NCI-H526 (cell line): ENCODE results near the gene TCF19.

Experiments used
- DNase-seq, 2 experiments: peaks; one replicate each; lab custom pipeline; 2025; lab: John Stamatoyannopoulos, UW

The TCF19 gene

GRCh38 chr6:31158140-31158862, at the start of gene TCF19:
Gene TCF19, plus strand, starts transcription at chr6:31158589. Its CDS starts 881 bp downstream, at chr6:31159470.
- peak; percentile 97 to 99 for DNase-seq

GRCh38 chr6:31110825-31111582, 47.4 kb upstream of the TCF19 start:
- no peak for DNase-seq

- DNase-seq, result no peak
Measured at GRCh38 chr6:31111712-31112111, 46.7 kb upstream of the TCF19 start.

- no peak for DNase-seq
Measured at GRCh38 chr6:31112478-31112877, 45.9 kb upstream of the TCF19 start, which contains the start of gene C6orf15. Gene C6orf15, minus strand, starts transcription at chr6:31112575. Its CDS starts 20 bp downstream, at chr6:31112555.

- DNase-seq, result no peak
Measured at GRCh38 chr6:31113861-31114540, 44.4 kb upstream of the TCF19 start.

GRCh38 chr6:31114541-31114878, 43.9 kb upstream of the TCF19 start, which contains the start of gene PSORS1C1:
Gene PSORS1C1, plus strand, starts transcription at chr6:31114800. Its CDS starts 14,833 bp downstream, at chr6:31129633.
- DNase-seq, result no peak

- no peak for DNase-seq
Measured at GRCh38 chr6:31114970-31115849, 43.2 kb upstream of the TCF19 start.

GRCh38 chr6:31115941-31116560, 42.3 kb upstream of the TCF19 start:
- DNase-seq, result no peak

GRCh38 chr6:31116661-31117385, 41.6 kb upstream of the TCF19 start:
- DNase-seq, result no peak

GRCh38 chr6:31118178-31118577, 40.2 kb upstream of the TCF19 start:
- DNase-seq, result no peak

- no peak for DNase-seq
Measured at GRCh38 chr6:31120151-31120915, 38.1 kb upstream of the TCF19 start, which contains the start of gene CDSN. Gene CDSN, minus strand, starts transcription at chr6:31120446. Its CDS starts 27 bp downstream, at chr6:31120419.

GRCh38 chr6:31121131-31121790, 37.1 kb upstream of the TCF19 start:
- no peak for DNase-seq

GRCh38 chr6:31122791-31123706, 35.3 kb upstream of the TCF19 start:
- DNase-seq, result no peak

GRCh38 chr6:31125162-31125561, 33.2 kb upstream of the TCF19 start:
- DNase-seq, result no peak

GRCh38 chr6:31125586-31126363, 32.6 kb upstream of the TCF19 start:
- peak in 1 of 2 experiments; percentile 11 for DNase-seq

- no peak for DNase-seq
Measured at GRCh38 chr6:31126396-31127175, 31.8 kb upstream of the TCF19 start.
